Gastroesophageal sphincter (tissue), 3 donors: ENCODE data around the gene SLIRP.

Source experiments
- CTCF ChIP-seq, 4 experiments: fragments of 200-600 bp in 2 of 4; fragments of 450-650 bp in 2 of 4; sonication (generic) in 1 of 4; IDR thresholded peaks; one replicate each; pipeline ENCODE4 v1.5.1; 2017 to 2019; ENCODE audit warnings: antibody characterized with exemption in 4 of 4, mild to moderate bottlenecking in 2 of 4, moderate library complexity in 2 of 4
- POLR2AphosphoS5 ChIP-seq: sonication (generic); formaldehyde crosslinking; IDR thresholded peaks from one replicate; pipeline ENCODE4 v1.6.1; 2017; ENCODE audit warnings: antibody characterized with exemption

GRCh38 chr14:77714926-77715325 is 7.0 kb downstream of the SLIRP start:
- no peak for TF ChIP-seq POLR2AphosphoS5
- no peak for TF ChIP-seq CTCF (IDR thresholded peaks at IDR 0.05)
